DOHH2 (cell line): ENCODE data around the gene INPP4B.

Experiments used
- H3F3A ChIP-seq: fragments of 200-600 bp; sonication (generic), shearing (Covaris generic); 2 replicates; pipeline ENCODE4 v1.6.0; 2016; ENCODE audit warnings: antibody characterized with exemption, mild to moderate bottlenecking; ENCODE audit not compliant: control insufficient read depth, insufficient read depth
- H3K27ac ChIP-seq: fragments of 200-600 bp; sonication (generic); 2 replicates; pipeline ENCODE4 v1.5.1; 2014; ENCODE audit warnings: low read depth, mild to moderate bottlenecking, low read length, moderate library complexity
- H3K27me3 ChIP-seq: fragments of 200-600 bp; sonication (generic); 2 replicates; pipeline ENCODE4 v1.6.1; 2014; ENCODE audit warnings: mild to moderate bottlenecking, low read length, mixed read lengths; ENCODE audit not compliant: control insufficient read depth
- H3K36me3 ChIP-seq: fragments of 200-600 bp; sonication (generic); 2 replicates; pipeline ENCODE4 v1.6.1; 2014; ENCODE audit warnings: mild to moderate bottlenecking, low read length, moderate library complexity, mixed read lengths; ENCODE audit not compliant: control insufficient read depth
- H3K4me1 ChIP-seq: fragments of 200-600 bp; sonication (generic); 2 replicates; pipeline ENCODE4 v1.6.1; 2014; ENCODE audit warnings: mild to moderate bottlenecking, low read length, mixed read lengths; ENCODE audit not compliant: control insufficient read depth
- H3K4me2 ChIP-seq: fragments of 200-600 bp; sonication (generic); 2 replicates; pipeline ENCODE4 v1.6.0; 2014; ENCODE audit warnings: mild to moderate bottlenecking, low read length, moderate library complexity
- H3K4me3 ChIP-seq: fragments of 200-600 bp; sonication (generic); 2 replicates; pipeline ENCODE4 v1.5.1; 2014; ENCODE audit warnings: mild to moderate bottlenecking, low read length, mixed read lengths
- H3K79me2 ChIP-seq: fragments of 200-600 bp; sonication (generic); 2 replicates; pipeline ENCODE4 v1.6.1; 2014; ENCODE audit warnings: mild to moderate bottlenecking, low read length, mixed read lengths; ENCODE audit not compliant: control insufficient read depth
- H3K9me2 ChIP-seq: fragments of 200-600 bp; sonication (generic); replicated peaks from 2 replicates; pipeline ENCODE4 v1.6.1; 2014; ENCODE audit warnings: mild to moderate bottlenecking, low read length, mixed read lengths; ENCODE audit not compliant: control insufficient read depth
- H3K9me3 ChIP-seq: fragments of 200-600 bp; sonication (generic); 2 replicates; pipeline ENCODE4 v1.6.1; 2014; ENCODE audit warnings: antibody characterized with exemption, low read length, mixed read lengths; ENCODE audit not compliant: control insufficient read depth, insufficient read depth
- H4K20me1 ChIP-seq: fragments of 200-600 bp; sonication (generic); 2 replicates; pipeline ENCODE4 v1.6.0; 2014; ENCODE audit warnings: low read depth, mild to moderate bottlenecking, antibody characterized with exemption, low read length, moderate library complexity; ENCODE audit not compliant: control insufficient read depth, insufficient read depth
- EZH2phosphoT487 ChIP-seq: fragments of 200-600 bp; sonication (generic); IDR thresholded peaks from 2 replicates; pipeline ENCODE4 v1.6.1; 2017; ENCODE audit warnings: borderline replicate concordance, mild to moderate bottlenecking, antibody characterized with exemption, low read length, moderate library complexity, mixed read lengths
- TF ChIP-seq, protein P1 (sequence below): fragments of 200-600 bp; sonication (generic); IDR thresholded peaks from one replicate; pipeline ENCODE4 v1.5.1; 2014; ENCODE audit warnings: antibody characterized with exemption, mild to moderate bottlenecking, low read depth, low read length; ENCODE audit not compliant: poor library complexity, severe bottlenecking

The INPP4B gene

GRCh38 chr4:142596121-142596520 is 250.0 kb downstream of the INPP4B start:
- H3F3A ChIP-seq, result no peaks in the 10 kb centered on the region
- no peak for TF ChIP-seq EZH2phosphoT487
- TF ChIP-seq, protein P1, sequence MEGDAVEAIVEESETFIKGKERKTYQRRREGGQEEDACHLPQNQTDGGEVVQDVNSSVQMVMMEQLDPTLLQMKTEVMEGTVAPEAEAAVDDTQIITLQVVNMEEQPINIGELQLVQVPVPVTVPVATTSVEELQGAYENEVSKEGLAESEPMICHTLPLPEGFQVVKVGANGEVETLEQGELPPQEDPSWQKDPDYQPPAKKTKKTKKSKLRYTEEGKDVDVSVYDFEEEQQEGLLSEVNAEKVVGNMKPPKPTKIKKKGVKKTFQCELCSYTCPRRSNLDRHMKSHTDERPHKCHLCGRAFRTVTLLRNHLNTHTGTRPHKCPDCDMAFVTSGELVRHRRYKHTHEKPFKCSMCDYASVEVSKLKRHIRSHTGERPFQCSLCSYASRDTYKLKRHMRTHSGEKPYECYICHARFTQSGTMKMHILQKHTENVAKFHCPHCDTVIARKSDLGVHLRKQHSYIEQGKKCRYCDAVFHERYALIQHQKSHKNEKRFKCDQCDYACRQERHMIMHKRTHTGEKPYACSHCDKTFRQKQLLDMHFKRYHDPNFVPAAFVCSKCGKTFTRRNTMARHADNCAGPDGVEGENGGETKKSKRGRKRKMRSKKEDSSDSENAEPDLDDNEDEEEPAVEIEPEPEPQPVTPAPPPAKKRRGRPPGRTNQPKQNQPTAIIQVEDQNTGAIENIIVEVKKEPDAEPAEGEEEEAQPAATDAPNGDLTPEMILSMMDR, result no peak
- no peak overlapping the region for H3K4me2 ChIP-seq
- H3K27me3 ChIP-seq, result no peaks in the 10 kb centered on the region
- no peaks in the 10 kb centered on the region for H3K4me1 ChIP-seq
- H4K20me1 ChIP-seq, result no peaks in the 10 kb centered on the region
- no peaks in the 10 kb centered on the region for H3K9me2 ChIP-seq
- no peaks in the 10 kb centered on the region for H3K79me2 ChIP-seq
- no peaks in the 10 kb centered on the region for H3K9me3 ChIP-seq
- H3K36me3 ChIP-seq, result no peaks in the 10 kb centered on the region
- H3K4me3 ChIP-seq, result no peak overlapping the region
- H3K27ac ChIP-seq, result no peak overlapping the region

- no peak overlapping the region for H3K4me2 ChIP-seq
- no peak for TF ChIP-seq EZH2phosphoT487
- TF ChIP-seq, protein P1, result no peak
- H3K27me3 ChIP-seq, result no peaks in the 10 kb centered on the region
- no peaks in the 10 kb centered on the region for H3K79me2 ChIP-seq
- H3K27ac ChIP-seq, result no peak overlapping the region
- no peaks in the 10 kb centered on the region for H3F3A ChIP-seq
- no peaks in the 10 kb centered on the region for H3K9me3 ChIP-seq
- no peak overlapping the region for H3K4me3 ChIP-seq
- H3K4me1 ChIP-seq, result no peaks in the 10 kb centered on the region
- no peaks in the 10 kb centered on the region for H3K9me2 ChIP-seq
- no peaks in the 10 kb centered on the region for H3K36me3 ChIP-seq
- H4K20me1 ChIP-seq, result no peaks in the 10 kb centered on the region
These were observed 250.8 kb downstream of the INPP4B start for GRCh38 chr4:142595222-142595871.

DNA sequence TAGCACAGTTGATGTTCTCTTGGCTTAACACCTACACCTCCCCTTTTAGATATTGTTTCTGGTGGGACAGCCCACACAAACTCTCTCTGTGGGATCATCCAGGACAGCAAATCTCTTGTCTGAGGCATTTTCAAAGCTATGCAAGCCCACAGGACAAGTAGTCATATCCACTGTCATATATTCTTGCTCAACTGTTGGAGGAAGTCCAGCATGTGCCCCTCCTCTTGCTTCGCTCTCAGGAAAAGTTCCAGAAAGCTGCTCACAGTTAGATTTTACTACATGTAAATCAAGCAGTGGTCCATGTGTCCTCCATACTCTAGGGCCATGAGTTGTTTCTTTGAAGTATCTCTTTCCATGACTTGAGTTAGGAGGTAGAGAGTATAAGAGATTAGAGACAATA is 260.7 kb downstream of the INPP4B start:
- Histone ChIP-seq H3K4me1 (no peaks in the 10 kb centered on the region), H4K20me1 (no peaks in the 10 kb centered on the region), H3K4me2 (no peak overlapping the region), H3K27me3 (no peaks in the 10 kb centered on the region), H3K9me3 (no peaks in the 10 kb centered on the region), H3K27ac (no peak overlapping the region), H3K4me3 (no peak overlapping the region), H3F3A (no peaks in the 10 kb centered on the region), H3K36me3 (no peaks in the 10 kb centered on the region), H3K79me2 (no peaks in the 10 kb centered on the region), H3K9me2 (no peaks in the 10 kb centered on the region; the same call in 1 of the 2 replicates)
- TF ChIP-seq, protein P1, result no peak
- TF ChIP-seq EZH2phosphoT487, result no peak
